Measurements from ENCODE around the gene NOA1.

Gene NOA1

GRCh38 chr4:56976283-56976836 is 1.0 kb downstream of the NOA1 start:
- H3K36me3 ChIP-seq (ENCODE audit: low read depth) = peaks cover 42% of the 10 kb centered on the region
- TF ChIP-seq CTCF (IDR thresholded peaks at IDR 0.05; ENCODE audit: poor library complexity, severe bottlenecking) = no peak
- peak overlapping the region; percentile 81 for H3K27ac ChIP-seq (ENCODE audit: poor library complexity, severe bottlenecking)
- H3K4me3 ChIP-seq (ENCODE audit: severe bottlenecking) = peak overlapping the region; percentile 62
- ATAC-seq (ENCODE audit: low read depth) = peak; percentile 6
- DNase-seq (ENCODE audit: low spot score) = no peak
- H3K4me1 ChIP-seq (ENCODE audit: insufficient read depth, poor library complexity, severe bottlenecking) = peaks cover 6% of the 10 kb centered on the region
- no peaks in the 10 kb centered on the region for H3K27me3 ChIP-seq (ENCODE audit: insufficient read depth, poor library complexity, severe bottlenecking)
- H3K9me3 ChIP-seq (ENCODE audit: severe bottlenecking) = peaks cover 6% of the 10 kb centered on the region

- Histone ChIP-seq H3K27ac (ENCODE audit: poor library complexity, severe bottlenecking) (no peak overlapping the region), H3K4me3 (ENCODE audit: severe bottlenecking) (no peak overlapping the region), H3K36me3 (ENCODE audit: low read depth) (peaks cover 63% of the 10 kb centered on the region), H3K27me3 (ENCODE audit: insufficient read depth, poor library complexity, severe bottlenecking) (no peaks in the 10 kb centered on the region), H3K4me1 (ENCODE audit: insufficient read depth, poor library complexity, severe bottlenecking) (peaks cover 3% of the 10 kb centered on the region), H3K9me3 (ENCODE audit: severe bottlenecking) (peaks cover 6% of the 10 kb centered on the region)
- ATAC-seq (ENCODE audit: low read depth) = no peak
- no peak for DNase-seq (ENCODE audit: low spot score)
- TF ChIP-seq CTCF (IDR thresholded peaks at IDR 0.05; ENCODE audit: poor library complexity, severe bottlenecking) = no peak
Observed at GRCh38 chr4:56973336-56973735, 4.1 kb downstream of the NOA1 start.

GRCh38 chr4:56972809-56973208 is 4.6 kb downstream of the NOA1 start:
- no peak overlapping the region for H3K4me3 ChIP-seq (ENCODE audit: severe bottlenecking)
- ATAC-seq (ENCODE audit: low read depth) = no peak
- H3K27ac ChIP-seq (ENCODE audit: poor library complexity, severe bottlenecking) = no peak overlapping the region
- no peak for DNase-seq (ENCODE audit: low spot score)
- no peak for TF ChIP-seq CTCF (IDR thresholded peaks at IDR 0.05; ENCODE audit: poor library complexity, severe bottlenecking)
- H3K4me1 ChIP-seq (ENCODE audit: insufficient read depth, poor library complexity, severe bottlenecking) = peaks cover 3% of the 10 kb centered on the region
- H3K27me3 ChIP-seq (ENCODE audit: insufficient read depth, poor library complexity, severe bottlenecking) = no peaks in the 10 kb centered on the region
- H3K36me3 ChIP-seq (ENCODE audit: low read depth) = peaks cover 68% of the 10 kb centered on the region
- H3K9me3 ChIP-seq (ENCODE audit: severe bottlenecking) = peaks cover 6% of the 10 kb centered on the region

- peaks cover 72% of the 10 kb centered on the region for H3K36me3 ChIP-seq (ENCODE audit: low read depth)
- DNase-seq (ENCODE audit: low spot score) (no peak), ATAC-seq (ENCODE audit: low read depth) (no peak)
- peaks cover 3% of the 10 kb centered on the region for H3K4me1 ChIP-seq (ENCODE audit: insufficient read depth, poor library complexity, severe bottlenecking)
- no peak for TF ChIP-seq CTCF (IDR thresholded peaks at IDR 0.05; ENCODE audit: poor library complexity, severe bottlenecking)
- peaks cover 6% of the 10 kb centered on the region for H3K9me3 ChIP-seq (ENCODE audit: severe bottlenecking)
- H3K27ac ChIP-seq (ENCODE audit: poor library complexity, severe bottlenecking) = no peak overlapping the region
- no peak overlapping the region for H3K4me3 ChIP-seq (ENCODE audit: severe bottlenecking)
- no peaks in the 10 kb centered on the region for H3K27me3 ChIP-seq (ENCODE audit: insufficient read depth, poor library complexity, severe bottlenecking)
Observed at GRCh38 chr4:56972389-56972788, 5.0 kb downstream of the NOA1 start.

GRCh38 chr4:56971383-56971782 is 6.0 kb downstream of the NOA1 start:
- Histone ChIP-seq H3K27me3 (ENCODE audit: insufficient read depth, poor library complexity, severe bottlenecking) (no peaks in the 10 kb centered on the region), H3K4me3 (ENCODE audit: severe bottlenecking) (no peak overlapping the region), H3K4me1 (ENCODE audit: insufficient read depth, poor library complexity, severe bottlenecking) (peaks cover 3% of the 10 kb centered on the region), H3K27ac (ENCODE audit: poor library complexity, severe bottlenecking) (no peak overlapping the region), H3K36me3 (ENCODE audit: low read depth) (peaks cover 79% of the 10 kb centered on the region), H3K9me3 (ENCODE audit: severe bottlenecking) (peaks cover 6% of the 10 kb centered on the region)
- no peak for ATAC-seq (ENCODE audit: low read depth)
- no peak for TF ChIP-seq CTCF (IDR thresholded peaks at IDR 0.05; ENCODE audit: poor library complexity, severe bottlenecking)
- DNase-seq (ENCODE audit: low spot score) = no peak

All from RWPE2 (cell line).